ES-I3 (cell line): ENCODE data around the gene AP1M2.

Experiments
- H3K36me3 ChIP-seq: 2 replicates; pipeline ENCODE4 v1.6.1; 2013; ENCODE audit warnings: mild to moderate bottlenecking, low read length, control low read depth, moderate library complexity; ENCODE audit not compliant: insufficient read depth
- H3K4me1 ChIP-seq: 2 replicates; pipeline ENCODE4 v1.6.1; 2013; ENCODE audit warnings: mild to moderate bottlenecking, control low read depth, low read length; ENCODE audit not compliant: insufficient read depth
- H3K9ac ChIP-seq: 2 replicates; pipeline ENCODE4 v1.6.1; 2013; ENCODE audit warnings: low read depth, mild to moderate bottlenecking, low read length, moderate library complexity
- H3K9me3 ChIP-seq: 2 replicates; pipeline ENCODE4 v1.6.1; 2013; ENCODE audit warnings: mild to moderate bottlenecking, low read length, moderate library complexity; ENCODE audit not compliant: control insufficient read depth, insufficient read depth

Gene AP1M2

GRCh38 chr19:10523135-10523636, 63.9 kb downstream of the AP1M2 start:
- Histone ChIP-seq H3K9me3 (no peaks in the 10 kb centered on the region), H3K9ac (no peak overlapping the region), H3K4me1 (no peaks in the 10 kb centered on the region), H3K36me3 (no peaks in the 10 kb centered on the region)
